KMS-11 (cell line): ENCODE data around the gene MAP3K10.

Experiments used
- H2AFZ ChIP-seq: fragments of 200-600 bp; sonication (generic); 2 replicates; pipeline ENCODE4 v1.6.1; 2016; ENCODE audit warnings: antibody characterized with exemption, mixed run types, low read depth
- H3K27ac ChIP-seq: fragments of 200-600 bp; sonication (generic); 2 replicates; pipeline ENCODE4 v1.6.1; 2016; ENCODE audit warnings: mild to moderate bottlenecking, mixed run types
- H3K27me3 ChIP-seq: fragments of 200-600 bp; sonication (generic); 2 replicates; pipeline ENCODE4 v1.6.1; 2017; ENCODE audit warnings: mild to moderate bottlenecking, low read depth, mixed run types, moderate library complexity; ENCODE audit not compliant: insufficient read depth
- H3K36me3 ChIP-seq: fragments of 200-600 bp; sonication (generic); 2 replicates; pipeline ENCODE4 v1.6.1; 2017; ENCODE audit warnings: mild to moderate bottlenecking, mixed run types; ENCODE audit not compliant: insufficient read depth
- H3K4me1 ChIP-seq: fragments of 200-600 bp; sonication (generic); 2 replicates; pipeline ENCODE4 v1.6.1; 2016; ENCODE audit warnings: mild to moderate bottlenecking, low read depth, mixed run types; ENCODE audit not compliant: poor library complexity, severe bottlenecking
- H3K4me2 ChIP-seq: fragments of 200-600 bp; sonication (generic); 2 replicates; pipeline ENCODE4 v1.7.0; 2016; ENCODE audit warnings: mild to moderate bottlenecking, mixed run types
- H3K4me3 ChIP-seq: fragments of 200-600 bp; sonication (generic); IDR thresholded peaks from 2 replicates; pipeline ENCODE4 v1.6.1; 2017; ENCODE audit warnings: low read depth, low read length, mixed read lengths; ENCODE audit not compliant: insufficient read depth
- H3K79me2 ChIP-seq: fragments of 200-600 bp; sonication (generic); 2 replicates; pipeline ENCODE4 v1.6.1; 2016; ENCODE audit warnings: low read depth, mixed run types; ENCODE audit not compliant: insufficient read depth
- H3K9ac ChIP-seq: fragments of 200-600 bp; sonication (generic); 2 replicates; pipeline ENCODE4 v1.6.1; 2016; ENCODE audit warnings: mild to moderate bottlenecking, mixed run types
- H4K20me1 ChIP-seq: fragments of 200-600 bp; sonication (generic); 2 replicates; pipeline ENCODE4 v1.6.1; 2016; ENCODE audit warnings: mild to moderate bottlenecking, mixed run types; ENCODE audit not compliant: insufficient read depth
- TF ChIP-seq, protein P1 (sequence below): fragments of 200-600 bp; sonication (generic); conservative IDR thresholded peaks from 2 replicates; pipeline ENCODE4 v1.6.1; 2017; ENCODE audit warnings: low read depth, mild to moderate bottlenecking, antibody characterized with exemption, low read length, moderate library complexity, mixed read lengths

The MAP3K10 gene

DNA sequence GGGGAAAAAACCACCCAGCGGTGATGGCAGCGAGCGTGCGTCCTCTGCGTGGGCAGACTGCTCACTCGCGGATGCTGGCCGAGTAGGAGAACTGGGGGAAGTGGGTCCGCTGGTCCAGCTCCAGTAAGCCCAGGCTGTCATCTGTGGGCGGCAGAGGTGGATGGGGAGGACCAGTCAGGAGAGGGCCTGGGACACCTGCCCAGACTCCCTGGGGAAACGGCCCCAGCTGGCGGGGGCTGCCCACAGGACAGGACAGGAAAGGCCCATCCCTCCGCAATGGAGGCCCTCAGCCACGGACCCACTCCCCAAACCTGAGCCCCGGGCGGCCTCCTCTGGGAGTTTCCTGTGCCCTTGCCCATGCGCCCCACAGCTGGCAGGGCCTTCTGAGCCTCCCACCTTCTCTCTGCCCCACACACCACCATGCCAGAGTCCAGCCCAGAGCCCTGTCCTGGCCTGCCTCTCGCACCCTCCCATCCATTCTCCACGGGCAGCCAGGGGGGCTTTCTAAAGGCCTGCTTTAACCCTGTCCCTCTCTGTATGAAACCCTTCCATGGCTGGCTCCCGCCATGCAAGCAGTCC, 42.7 kb downstream of the MAP3K10 start:
- TF ChIP-seq, protein P1, sequence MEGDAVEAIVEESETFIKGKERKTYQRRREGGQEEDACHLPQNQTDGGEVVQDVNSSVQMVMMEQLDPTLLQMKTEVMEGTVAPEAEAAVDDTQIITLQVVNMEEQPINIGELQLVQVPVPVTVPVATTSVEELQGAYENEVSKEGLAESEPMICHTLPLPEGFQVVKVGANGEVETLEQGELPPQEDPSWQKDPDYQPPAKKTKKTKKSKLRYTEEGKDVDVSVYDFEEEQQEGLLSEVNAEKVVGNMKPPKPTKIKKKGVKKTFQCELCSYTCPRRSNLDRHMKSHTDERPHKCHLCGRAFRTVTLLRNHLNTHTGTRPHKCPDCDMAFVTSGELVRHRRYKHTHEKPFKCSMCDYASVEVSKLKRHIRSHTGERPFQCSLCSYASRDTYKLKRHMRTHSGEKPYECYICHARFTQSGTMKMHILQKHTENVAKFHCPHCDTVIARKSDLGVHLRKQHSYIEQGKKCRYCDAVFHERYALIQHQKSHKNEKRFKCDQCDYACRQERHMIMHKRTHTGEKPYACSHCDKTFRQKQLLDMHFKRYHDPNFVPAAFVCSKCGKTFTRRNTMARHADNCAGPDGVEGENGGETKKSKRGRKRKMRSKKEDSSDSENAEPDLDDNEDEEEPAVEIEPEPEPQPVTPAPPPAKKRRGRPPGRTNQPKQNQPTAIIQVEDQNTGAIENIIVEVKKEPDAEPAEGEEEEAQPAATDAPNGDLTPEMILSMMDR, result no peak
- no peaks in the 10 kb centered on the region for H3K4me1 ChIP-seq
- H3K27ac ChIP-seq, result no peak overlapping the region
- H3K4me2 ChIP-seq, result no peak overlapping the region
- peaks cover 5% of the 10 kb centered on the region; the same call in 1 of the 2 replicates for H3K36me3 ChIP-seq
- H3K9ac ChIP-seq, result no peak overlapping the region
- H3K27me3 ChIP-seq, result no peaks in the 10 kb centered on the region
- H4K20me1 ChIP-seq, result no peaks in the 10 kb centered on the region
- H3K79me2 ChIP-seq, result no peaks in the 10 kb centered on the region
- H3K4me3 ChIP-seq, result no peak overlapping the region
- no peak overlapping the region for H2AFZ ChIP-seq

DNA sequence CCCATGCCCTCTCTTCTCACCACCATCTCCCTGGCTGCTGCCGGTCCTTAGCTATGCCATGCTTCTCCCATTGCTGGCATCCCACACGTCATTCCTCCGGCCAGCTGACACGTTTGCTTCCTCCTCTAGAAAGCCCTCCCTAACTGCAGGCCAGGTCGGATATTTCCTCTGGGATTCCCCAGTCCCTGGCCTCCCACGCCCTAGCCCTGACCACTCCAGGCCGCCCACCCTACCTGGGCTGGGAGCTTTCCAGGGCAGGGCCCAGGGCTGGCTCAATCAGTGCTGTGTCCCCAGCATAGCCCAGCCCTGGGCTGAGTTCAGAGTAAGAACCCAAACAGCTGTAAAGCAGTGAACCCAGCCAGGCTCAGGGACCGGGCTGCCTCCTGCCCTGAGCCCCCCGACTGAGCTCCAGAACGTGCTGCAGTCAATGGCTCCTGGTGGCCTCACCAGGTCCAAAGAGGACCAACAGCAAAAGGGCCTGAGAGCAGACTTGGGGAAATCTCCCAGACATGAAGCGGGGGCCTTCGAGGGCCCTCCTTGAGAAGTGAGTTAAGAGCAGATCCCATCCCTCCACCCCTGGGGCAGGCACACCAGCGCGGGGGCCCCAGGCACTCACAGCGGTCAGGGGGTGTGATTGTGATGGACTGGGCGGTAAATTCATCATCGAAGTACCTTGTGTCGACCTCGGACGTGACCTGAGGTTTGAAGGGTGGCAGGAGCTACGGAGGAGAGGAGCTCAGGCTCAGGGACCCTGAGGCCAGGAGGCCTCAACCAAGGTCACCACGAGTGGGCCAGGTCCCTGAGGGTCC, 43.4 kb downstream of the MAP3K10 start:
- no peak overlapping the region for H3K9ac ChIP-seq
- H3K36me3 ChIP-seq, result peaks cover 5% of the 10 kb centered on the region; the same call in 1 of the 2 replicates
- H3K4me2 ChIP-seq, result no peak overlapping the region

DNA sequence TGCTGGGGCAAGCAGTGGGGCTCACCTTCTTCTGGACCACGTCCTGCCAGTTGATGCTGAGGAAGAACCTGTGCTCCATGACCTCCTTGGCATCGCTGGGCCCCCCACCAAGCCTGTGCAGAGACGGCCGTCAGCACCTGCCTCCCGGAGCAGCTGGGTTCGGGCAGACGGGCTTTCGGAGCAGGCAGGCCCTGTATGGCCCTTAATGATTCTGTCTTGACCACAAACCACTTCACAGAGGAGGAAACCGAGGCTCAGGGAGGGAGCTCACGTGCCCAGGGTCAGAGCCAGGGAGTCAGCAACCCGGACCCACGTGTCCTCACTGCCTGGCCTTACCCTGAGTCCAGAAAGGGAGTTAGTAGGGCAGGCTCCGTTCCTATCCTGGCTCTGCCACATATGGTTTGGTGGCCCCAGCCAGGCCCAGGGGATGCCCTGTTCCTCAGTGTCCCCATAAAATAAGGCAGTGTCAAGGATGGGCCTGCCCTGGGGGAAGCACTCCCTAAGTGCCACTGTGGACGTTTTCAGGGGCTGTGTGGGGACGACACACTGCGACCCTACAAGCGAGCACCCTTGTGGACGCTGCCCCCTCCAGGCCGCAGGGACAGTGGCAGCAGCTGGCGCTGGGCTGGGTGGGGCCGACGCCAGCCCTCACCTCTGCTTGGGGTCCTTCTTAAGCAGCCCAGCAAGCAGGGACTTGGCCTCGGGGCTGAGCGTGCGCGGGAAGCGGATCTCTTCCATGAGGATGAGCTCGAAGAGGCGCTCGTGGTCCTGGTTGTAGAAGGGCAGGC, 44.2 kb downstream of the MAP3K10 start:
- peaks cover 5% of the 10 kb centered on the region; the same call in 1 of the 2 replicates for H3K36me3 ChIP-seq
- TF ChIP-seq, protein P1, result no peak

More for the DNA sequence above, 43.4 kb downstream of the MAP3K10 start:
- Histone ChIP-seq H3K27ac (no peak overlapping the region), H2AFZ (no peak overlapping the region), H3K4me1 (no peaks in the 10 kb centered on the region), H4K20me1 (no peaks in the 10 kb centered on the region), H3K79me2 (no peaks in the 10 kb centered on the region), H3K4me3 (no peak overlapping the region), H3K27me3 (no peaks in the 10 kb centered on the region)
- TF ChIP-seq, protein P1, result no peak

DNA sequence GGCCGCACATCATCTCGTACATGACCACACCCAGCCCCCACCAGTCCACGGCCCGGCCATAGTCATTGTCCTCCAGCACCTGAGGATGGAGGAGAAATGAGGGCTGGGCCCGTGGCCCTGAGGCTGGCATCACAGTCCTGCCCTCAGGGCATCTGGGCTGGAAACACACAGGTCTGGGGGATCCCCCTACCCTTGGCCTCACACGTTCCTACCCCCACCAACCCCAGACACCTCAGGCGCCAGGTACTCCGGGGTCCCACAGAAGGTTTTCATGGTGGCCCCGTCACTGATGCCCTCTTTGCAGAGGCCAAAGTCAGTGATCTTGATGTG, 44.8 kb downstream of the MAP3K10 start:
- Histone ChIP-seq H3K4me3 (no peak overlapping the region), H3K27ac (no peak overlapping the region), H3K9ac (no peak overlapping the region), H2AFZ (no peak overlapping the region), H3K36me3 (peaks cover 5% of the 10 kb centered on the region; the same call in 1 of the 2 replicates), H3K4me2 (no peak overlapping the region), H3K4me1 (no peaks in the 10 kb centered on the region), H4K20me1 (no peaks in the 10 kb centered on the region), H3K27me3 (no peaks in the 10 kb centered on the region), H3K79me2 (no peaks in the 10 kb centered on the region)
- TF ChIP-seq, protein P1, result no peak

More for the DNA sequence above, 44.2 kb downstream of the MAP3K10 start:
- H3K27ac ChIP-seq, result no peak overlapping the region
- no peak overlapping the region for H3K9ac ChIP-seq
- no peak overlapping the region for H3K4me3 ChIP-seq
- no peaks in the 10 kb centered on the region for H3K79me2 ChIP-seq
- H3K27me3 ChIP-seq, result no peaks in the 10 kb centered on the region
- H4K20me1 ChIP-seq, result no peaks in the 10 kb centered on the region
- H3K4me1 ChIP-seq, result no peaks in the 10 kb centered on the region
- no peak overlapping the region for H3K4me2 ChIP-seq
- no peak overlapping the region for H2AFZ ChIP-seq
